Measurements from ENCODE around the gene DYSF.

Gene DYSF

DNA sequence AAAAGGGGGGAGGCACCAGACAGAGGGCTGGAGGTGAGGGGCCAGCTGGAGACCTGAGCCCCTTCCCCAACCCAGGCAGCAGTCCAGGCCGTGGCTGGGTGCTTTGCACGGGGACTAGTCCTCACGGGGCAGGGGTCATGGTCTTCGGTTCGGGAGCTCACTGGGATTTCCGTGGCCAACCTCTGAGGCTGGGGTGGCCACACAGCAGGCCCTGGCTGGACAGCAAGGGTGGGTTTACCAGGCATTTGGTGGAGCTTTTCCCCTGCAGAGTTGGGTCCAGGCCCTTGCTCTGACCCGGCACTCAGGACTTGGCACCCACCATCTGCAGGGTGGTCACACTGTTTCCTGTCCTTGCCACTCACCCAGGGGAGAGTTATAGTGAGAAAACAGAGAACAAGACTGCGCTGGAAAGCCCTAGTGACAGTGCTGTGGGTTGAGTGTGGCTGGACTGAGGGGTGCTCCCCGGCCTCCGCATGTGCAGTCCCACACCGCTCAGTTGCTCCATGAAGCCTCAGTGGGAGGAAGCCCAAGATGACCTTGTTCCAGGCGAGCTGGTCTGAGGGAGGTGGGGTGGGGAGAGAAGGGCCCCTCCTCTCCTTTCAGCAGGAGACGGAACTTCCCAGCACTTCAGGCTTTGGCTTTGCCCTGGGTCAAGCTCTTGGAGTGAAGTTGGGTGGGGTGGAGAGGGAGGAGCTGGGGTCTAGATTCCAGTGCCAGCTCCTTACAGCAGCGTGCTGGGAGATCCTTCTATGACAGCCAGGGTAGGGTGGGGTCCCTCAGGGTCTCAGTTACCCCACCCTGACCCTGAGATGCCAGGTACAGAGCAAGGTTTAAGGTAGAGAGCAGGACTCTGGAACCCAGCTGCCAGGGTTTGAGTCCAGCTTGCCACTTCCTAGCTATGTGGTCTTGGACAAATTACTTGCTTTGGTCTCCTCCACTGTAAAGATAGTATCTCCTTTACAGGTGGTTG lies 219.8 kb downstream of the DYSF start:
- DNase-seq (ENCODE audit: low read depth), result no peak

DNA sequence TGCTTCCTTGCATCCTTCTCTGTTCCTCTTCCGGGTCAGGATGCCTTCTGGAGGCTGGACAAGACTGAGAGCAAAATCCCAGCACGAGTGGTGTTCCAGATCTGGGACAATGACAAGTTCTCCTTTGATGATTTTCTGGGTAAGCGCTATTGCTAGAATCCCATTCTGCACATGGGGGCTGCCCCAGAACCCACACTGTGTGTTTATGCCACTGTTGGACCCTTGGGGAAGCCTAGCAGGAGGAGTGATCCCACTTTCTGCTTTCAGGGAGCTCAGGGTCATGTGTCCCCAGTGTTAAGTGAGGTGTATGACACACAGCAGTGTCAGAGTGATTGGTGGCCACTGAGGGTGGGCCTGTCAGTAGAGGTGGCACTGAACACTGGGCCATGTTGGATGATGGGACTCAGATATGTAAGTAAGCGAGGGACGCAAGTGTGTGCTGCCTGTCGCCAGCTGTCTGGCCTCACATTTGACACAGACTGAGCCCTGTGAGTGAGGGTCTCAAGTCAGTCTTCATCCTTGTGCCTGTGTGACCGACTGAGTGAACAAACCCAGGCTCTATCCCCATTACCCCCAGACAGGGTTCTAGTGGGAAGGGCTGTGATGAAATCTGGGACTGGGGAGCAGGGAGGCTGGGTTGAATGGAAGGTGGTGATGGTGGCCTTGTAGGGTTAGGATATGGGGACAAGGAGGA lies 220.9 kb downstream of the DYSF start:
- DNase-seq (ENCODE audit: low read depth), result no peak

DNA sequence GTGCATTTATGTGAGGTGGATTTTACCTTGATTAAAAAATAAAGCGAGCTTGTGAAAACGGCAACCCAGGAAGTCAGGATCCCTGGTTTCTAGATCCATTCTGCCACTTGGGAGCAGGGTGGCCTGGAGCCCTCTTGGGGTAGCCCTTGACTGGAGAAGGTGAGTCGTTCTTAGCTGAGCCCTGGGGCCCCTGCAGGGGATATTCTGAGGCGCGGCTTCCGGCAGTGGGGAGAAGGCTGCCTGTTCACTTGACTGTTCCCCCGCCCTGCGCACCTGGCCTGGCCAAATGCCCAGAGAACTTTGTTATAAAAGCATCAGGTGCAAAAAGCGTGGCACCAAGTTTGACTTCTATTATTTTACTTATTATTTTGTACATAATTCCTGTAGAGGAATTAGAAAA lies 221.9 kb downstream of the DYSF start:
- DNase-seq (ENCODE audit: low read depth), result no peak

DNA sequence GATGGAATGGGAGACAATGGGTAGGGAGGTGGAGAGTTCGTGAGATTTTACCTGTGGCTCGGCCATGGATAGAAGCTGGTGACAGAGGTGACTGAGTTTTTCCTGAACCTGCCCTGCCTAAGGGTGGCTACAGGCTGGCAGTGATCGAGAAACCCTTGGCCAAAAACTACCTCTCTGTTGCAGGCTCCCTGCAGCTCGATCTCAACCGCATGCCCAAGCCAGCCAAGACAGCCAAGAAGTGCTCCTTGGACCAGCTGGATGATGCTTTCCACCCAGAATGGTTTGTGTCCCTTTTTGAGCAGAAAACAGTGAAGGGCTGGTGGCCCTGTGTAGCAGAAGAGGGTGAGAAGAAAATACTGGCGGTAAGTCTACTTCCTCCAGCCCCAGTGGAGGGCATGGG lies 225.5 kb downstream of the DYSF start:
- no peak for DNase-seq (ENCODE audit: low read depth)

DNA sequence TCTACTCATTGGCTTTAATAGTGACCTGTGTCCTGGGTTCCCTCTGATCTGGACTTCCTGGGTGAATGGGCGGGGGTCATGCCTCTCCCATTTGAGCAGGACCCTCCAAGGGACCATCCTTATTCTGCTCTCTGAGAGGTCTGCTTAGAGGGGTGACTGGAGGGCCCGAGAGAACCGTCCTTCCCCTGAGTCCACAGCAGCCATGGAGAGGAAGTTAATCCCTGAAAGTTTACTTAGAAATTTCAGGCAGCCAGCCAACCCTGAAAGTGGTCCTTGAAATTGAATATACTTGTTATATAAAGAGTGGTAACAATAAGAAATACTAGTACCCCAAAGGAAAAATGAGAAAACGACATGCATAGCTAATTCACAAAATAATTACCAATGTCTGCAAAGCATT lies 226.1 kb downstream of the DYSF start:
- DNase-seq (ENCODE audit: low read depth), result no peak

DNA sequence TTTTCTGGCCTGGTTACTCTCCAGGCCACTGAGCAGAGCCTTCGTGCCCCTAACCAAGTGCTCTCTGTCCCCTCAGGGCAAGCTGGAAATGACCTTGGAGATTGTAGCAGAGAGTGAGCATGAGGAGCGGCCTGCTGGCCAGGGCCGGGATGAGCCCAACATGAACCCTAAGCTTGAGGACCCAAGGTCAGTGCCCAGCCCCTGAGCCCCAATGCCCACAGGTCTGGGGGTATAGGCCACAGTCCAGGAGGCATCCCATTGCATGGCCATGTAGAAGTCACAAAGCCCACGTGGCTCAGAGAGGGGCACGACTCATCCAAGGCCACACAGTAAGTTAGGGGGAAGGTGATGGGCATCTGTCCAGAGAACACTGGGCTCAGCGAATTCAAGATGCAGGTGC lies 227.6 kb downstream of the DYSF start:
- DNase-seq (ENCODE audit: low read depth), result no peak

DNA sequence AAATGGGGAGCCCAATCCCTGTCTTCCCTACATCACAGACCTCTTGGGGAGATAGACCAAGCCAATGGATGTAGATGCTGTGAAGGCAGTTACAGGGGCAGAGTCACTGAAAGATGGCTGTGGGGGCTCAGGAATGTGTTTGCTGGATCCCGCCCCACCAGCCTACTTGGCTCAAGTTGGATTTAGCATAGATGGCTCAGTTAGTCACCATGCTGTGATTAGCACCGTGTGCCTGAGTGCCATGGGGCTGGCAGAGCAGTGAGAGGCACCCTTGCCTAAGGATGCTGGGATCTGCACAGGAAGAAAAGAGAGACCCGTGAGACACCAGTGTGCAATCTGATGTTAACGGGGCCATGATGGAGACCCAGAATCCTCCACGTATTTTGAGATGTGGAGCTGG lies 228.3 kb downstream of the DYSF start:
- DNase-seq (ENCODE audit: low read depth), result no peak

DNA sequence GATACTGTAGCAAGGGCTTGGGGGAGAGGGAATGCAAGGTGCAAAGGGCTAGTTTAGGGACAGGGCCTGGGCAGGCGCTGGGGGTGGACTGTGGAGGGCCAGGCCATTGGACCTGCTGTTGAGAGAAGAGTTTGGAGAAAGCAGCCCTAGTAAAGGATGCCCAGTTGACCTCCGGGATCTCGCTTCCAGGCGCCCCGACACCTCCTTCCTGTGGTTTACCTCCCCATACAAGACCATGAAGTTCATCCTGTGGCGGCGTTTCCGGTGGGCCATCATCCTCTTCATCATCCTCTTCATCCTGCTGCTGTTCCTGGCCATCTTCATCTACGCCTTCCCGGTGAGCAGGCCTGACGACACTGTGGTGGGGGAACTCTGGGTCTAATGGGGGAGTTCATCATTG lies 229.0 kb downstream of the DYSF start:
- no peak for DNase-seq (ENCODE audit: low read depth)

DNA sequence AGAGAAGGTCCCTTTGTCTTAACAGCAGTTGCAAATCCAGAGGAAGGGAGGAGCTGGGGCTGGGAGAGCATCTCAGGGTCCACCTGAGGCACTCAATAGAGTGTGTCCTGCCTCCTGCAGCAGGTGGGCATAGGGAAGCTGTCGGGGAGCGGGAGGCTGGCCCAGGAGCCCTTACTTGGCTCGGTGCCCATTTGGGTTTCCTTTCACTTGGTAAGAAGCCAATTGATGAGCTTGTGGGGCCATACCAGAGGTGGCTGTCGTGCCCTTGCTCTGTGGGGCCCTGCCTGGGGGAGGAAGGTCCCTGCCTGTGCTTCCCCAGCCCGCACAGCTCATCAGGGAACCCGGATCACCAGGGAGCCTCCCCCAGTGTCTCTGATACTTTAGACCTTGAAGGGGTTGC lies 229.7 kb downstream of the DYSF start:
- DNase-seq (ENCODE audit: low read depth), result no peak

DNA sequence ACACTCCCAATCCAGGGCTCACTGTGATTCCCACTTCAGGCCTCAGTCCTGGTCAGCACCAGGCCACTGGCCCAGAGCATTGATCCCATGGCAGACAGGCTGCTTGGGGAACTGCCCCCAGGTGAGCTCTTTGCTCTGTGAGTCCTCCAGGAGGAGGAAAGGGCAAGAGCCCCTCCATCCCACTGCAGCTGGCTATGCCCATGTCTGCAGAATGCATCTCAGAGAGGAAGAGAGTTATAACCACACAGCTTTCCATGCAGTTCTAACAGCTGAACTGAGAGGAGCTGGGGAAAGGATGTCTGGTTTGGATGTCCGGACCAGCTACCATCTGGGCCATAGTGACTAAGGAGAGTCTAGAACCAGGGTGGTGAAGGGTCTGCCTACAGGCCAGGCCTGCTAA lies 230.3 kb downstream of the DYSF start:
- no peak for DNase-seq (ENCODE audit: low read depth)

DNA sequence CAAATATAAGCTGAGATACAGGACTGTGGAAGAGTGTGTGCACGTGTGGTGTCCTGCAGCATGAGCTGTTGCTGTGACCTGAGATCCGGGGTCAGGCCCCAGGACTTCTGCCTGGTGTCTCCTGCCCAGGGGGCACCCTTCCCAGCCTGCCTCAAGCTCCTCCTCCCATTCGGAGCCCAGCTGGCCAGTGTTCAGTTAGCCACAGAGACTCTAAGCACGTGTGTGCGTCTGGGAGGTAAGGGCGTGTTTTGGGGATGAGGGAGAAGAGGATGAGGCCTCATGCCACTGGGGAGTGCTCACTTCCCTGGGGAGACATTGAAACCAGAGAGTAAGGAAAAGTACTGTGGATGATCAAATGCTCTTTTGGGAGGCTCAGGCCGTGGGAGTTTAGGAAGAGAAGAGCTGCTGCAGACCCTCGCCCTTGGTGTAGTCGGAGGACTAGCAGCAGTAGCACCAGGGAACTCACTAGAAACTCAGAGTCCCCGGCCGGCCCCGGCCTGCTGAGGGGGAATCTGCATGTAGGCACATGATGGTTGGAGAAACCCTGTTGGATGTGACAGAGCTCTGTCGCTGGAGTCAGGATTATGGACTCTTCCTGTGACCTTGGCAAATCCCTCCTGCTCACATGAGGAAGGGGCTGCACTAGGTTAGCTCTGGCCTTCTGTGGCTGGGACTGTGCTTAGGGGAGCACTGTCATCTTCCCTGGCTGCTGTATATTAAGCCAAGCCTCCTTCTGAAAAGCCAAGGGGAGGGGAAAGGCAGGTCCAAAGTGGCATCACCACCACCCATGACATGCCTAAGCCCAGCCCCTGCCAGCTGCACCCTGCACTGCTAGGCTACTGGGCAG lies 231.1 kb downstream of the DYSF start:
- no peak for DNase-seq (ENCODE audit: low read depth)

DNA sequence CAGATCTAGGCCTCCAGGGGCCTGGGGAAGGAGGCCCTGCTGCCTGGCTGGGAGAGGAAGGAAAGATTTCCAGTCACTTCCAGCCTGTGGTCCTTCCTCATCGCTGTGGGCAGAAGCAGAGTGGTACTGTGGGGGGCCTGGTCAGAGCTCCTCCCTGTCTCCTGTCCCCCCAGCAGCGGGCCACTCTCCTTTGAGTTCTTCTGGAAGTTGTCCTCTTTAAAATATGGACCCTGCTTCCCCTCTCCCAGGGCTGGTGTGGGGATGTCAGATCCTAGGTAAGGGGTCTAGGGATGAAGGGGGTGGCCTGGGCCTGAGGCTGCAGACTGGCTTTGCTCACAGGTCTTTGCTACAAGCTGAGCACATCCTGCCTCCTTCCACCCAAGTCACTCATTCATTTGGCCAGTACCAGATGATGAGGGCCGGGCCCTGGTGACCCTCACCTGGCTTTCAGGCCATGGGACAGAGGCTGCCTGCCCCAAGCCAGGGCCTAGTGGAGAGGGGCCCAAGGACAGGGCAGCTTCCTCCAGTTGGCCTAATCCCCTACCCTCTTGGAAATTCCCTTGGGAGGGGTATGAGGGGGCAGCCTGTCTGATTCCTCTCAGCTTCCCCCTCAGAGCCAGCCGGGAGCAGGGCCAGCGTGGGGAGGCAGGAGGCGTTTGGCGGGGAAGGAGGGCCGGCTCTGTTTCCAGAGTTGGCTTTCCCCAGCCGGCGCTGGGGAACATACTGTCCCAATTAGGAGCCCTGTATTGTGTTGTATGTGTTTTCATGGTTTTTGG lies 231.9 kb downstream of the DYSF start:
- DNase-seq (ENCODE audit: low read depth), result no peak

DNA sequence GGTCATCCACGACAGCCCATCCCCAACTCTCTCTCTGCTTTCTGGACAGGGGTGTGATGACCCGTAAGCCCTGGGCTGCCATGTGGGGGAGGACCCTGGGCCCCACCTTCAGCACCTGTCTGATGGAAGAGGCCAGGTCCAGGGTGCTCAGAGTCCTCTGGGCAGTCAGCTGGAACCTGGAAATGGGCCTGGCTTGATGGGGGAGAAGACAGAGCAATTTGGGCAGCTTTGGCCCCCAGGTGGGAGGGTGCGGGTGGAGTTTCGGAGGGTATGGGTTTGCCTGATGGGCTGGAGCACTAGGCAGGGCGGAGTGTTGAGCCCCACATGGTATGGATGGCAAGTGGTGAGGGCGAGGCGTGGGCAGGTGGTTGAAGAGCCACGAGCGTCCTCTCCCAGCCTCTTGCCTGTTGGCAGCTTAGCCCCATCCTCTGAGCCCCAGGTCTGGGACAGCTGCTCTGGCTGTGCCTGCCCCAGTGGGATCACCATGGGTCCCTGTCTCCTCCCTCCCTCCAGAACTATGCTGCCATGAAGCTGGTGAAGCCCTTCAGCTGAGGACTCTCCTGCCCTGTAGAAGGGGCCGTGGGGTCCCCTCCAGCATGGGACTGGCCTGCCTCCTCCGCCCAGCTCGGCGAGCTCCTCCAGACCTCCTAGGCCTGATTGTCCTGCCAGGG lies 232.7 kb downstream of the DYSF start:
- no peak for DNase-seq (ENCODE audit: low read depth)

DNA sequence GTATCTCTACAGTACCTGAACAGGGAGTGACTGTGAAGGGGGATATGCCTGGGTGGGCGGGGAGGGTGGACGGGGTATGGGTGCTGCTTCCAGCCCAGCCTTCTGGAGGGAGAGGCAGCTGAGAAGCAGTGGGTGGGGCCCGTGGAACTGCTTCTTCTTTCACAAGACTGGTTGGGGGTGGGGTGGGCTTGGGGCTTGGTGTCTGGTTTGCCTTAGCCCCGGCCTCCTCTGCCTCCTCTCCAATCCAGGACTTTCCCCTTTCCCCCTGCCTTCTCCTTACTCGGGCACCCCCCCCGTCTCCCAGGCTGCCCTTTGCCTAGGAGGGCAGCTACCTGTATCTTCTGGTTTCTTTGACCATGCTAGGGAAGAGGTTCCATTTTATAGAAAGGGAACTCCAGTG lies 233.4 kb downstream of the DYSF start:
- DNase-seq (ENCODE audit: low read depth), result no peak

DNA sequence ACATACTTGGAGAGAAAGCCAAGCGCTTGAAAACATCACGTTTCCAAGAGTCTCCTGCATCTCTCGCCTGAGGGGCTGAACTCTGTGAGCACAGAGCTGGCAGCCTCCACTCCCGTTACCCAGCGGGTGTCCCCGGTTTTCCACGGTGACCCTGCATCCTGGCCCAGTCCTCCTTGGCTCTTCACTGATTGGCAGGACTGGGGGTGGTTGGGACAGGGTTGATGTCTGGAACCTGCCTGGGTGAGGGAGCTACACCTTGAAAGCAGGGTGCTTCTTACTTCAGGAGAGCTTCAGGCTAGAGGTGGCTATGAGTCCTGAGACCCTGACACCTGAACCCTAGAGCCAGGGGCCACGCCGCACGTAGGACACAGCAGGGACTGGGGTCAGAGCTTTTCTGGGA lies 234.1 kb downstream of the DYSF start:
- DNase-seq (ENCODE audit: low read depth), result no peak

DNA sequence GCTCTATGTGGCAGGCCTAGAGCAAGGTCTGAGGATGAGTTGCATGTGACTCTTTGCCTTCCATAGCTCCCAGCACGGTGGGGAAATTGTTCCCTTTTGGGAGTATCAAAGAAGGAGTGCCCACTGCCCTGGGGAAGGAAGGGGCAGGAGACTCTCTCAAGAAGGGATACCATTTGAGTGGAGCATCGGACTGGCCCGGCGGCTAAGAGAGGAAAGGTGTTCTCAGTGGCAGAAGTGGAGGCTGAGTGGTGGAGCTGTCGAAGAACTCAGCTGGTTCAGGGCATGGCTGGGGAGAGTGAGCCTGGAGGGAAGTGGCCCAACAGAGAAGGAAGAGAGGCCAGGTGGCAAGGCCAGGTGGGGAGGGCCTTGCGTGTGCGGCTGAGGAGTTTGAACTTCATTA lies 235.2 kb downstream of the DYSF start:
- DNase-seq (ENCODE audit: low read depth), result no peak

DNA sequence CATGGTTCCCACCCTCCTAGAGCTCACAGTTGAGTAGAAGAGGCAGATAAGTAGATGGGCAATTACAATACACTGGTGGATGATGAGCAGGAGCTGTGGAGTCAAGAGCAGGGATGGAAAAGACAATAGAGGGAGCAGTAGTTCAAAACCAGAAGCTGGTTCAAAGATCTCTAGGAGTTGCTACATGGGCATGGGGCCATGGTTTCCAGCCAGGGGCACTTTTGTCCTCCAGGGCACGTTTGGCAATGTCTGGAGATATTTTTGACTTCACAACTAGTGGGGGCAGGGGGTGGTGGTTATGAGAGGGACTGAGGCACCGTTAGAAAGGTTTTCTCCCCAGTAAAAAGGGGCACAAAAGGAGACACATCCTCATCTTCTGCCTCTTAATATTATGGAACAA lies 236.0 kb downstream of the DYSF start:
- no peak for DNase-seq (ENCODE audit: low read depth)

DNA sequence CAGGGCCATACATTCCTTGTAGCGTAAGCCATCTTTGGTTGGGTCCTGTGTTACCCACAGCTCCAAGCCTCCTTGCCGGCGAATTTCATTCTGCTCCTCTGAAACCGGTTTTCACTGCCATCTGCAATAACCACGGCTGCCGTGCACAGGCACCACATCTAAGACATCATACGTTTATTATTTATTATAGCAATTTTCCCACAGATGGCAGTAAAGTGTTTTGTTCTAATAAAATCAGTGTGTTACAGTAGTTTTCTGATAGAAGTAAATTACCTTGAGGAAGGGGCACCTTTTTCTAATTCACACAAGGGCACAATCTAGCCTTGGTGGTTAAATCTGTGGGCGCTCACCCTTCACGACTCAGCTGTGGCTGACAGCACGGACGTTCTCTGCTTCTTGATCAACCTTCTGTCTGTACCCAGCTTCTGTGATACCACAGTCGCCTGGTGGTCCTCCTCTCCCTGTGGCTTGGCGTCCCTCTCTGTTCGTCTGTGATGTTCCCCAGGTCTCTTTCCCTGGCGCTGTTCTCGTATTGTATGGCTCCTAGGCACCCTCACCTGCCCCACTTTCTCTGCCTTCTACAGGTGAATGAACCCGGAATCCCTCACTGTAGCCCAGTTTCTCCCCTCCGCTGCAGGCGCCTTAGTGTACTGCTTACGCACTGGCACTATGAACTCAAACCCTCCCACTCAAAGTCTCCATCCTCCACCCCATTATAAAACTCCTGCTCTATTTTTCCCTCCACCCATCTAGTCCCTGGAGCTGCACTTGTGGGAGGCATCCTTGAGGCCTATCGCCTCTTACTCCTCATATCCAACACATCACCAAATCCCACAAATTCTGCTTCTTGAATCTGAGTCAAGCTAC lies 236.8 kb downstream of the DYSF start:
- no peak for DNase-seq (ENCODE audit: low read depth)

DNA sequence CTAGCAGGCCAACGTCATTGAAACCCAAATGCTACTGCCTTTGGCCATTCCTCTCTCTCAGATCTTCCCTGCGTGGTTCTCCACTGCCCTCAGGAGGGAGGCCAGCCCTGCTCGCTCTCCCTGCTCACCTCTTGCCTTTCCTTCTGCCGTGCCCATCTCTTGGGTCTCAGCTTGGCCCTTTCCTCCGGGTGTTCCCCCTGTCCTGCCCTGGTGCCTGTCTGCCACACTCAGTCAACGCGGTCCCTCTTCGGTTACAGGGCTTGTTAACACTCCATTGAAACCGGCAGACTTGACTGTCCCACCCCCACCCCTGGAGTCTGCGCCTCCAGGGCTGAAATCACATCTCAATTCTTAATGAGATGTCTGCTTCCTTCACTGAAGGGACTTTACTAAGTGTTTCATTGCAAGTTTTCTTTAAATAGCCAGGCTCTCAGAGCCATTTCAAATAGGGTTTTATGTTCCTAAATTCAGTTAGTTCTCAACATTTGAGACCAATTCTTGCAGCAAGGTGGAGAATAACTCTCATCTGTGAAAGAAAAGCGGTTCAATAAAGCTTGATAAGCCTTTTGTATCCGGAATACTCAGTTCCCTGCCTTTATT lies 237.6 kb downstream of the DYSF start:
- DNase-seq (ENCODE audit: low read depth), result no peak

All from T follicular helper cell (primary cell).